NCI-H526 (cell line): Measurements from ENCODE around the gene PRRT1B.
"Not testable (repeated sequence)": the region's sequence is repeated elsewhere in the genome, so short reads cannot be mapped to it uniquely, and the experiment has no call there.

ENCODE experiments used
- DNase-seq, 2 experiments: peaks; one replicate each; lab custom pipeline; 2025; lab: John Stamatoyannopoulos, UW

The PRRT1B gene

GRCh38 chr9:131545003-131545785 lies at the start of gene PRRT1B:
PRRT1B (plus strand) TSS chr9:131545523; CDS start chr9:131545616, 93 bp downstream.
- DNase-seq: peak; percentile 27 to 85

GRCh38 chr9:131495785-131496184 lies 49.5 kb upstream of the PRRT1B start:
- DNase-seq: no peak

GRCh38 chr9:131496844-131497405 lies 48.4 kb upstream of the PRRT1B start:
- no peak for DNase-seq

GRCh38 chr9:131499254-131499767 lies 46.0 kb upstream of the PRRT1B start:
- DNase-seq: no peak

GRCh38 chr9:131500377-131500776 lies 44.9 kb upstream of the PRRT1B start:
- DNase-seq: no peak

- no peak for DNase-seq
Observed at GRCh38 chr9:131500939-131501541, 44.3 kb upstream of the PRRT1B start.

GRCh38 chr9:131502781-131503625 lies 42.3 kb upstream of the PRRT1B start, which contains the start of gene POMT1:
POMT1 (plus strand) TSS chr9:131502918; CDS start chr9:131504219, 1,301 bp downstream.
- DNase-seq: peak; percentile 48 to 91

- peak in 1 of 2 experiments; percentile 29 for DNase-seq
Observed at GRCh38 chr9:131503626-131504465, 41.5 kb upstream of the PRRT1B start.

GRCh38 chr9:131505012-131505411 lies 40.3 kb upstream of the PRRT1B start:
- no peak for DNase-seq

GRCh38 chr9:131511416-131511815 lies 33.9 kb upstream of the PRRT1B start:
- DNase-seq: no peak

- DNase-seq: no peak
Observed at GRCh38 chr9:131511880-131512279, 33.4 kb upstream of the PRRT1B start.

- no peak for DNase-seq
Observed at GRCh38 chr9:131513177-131513576, 32.1 kb upstream of the PRRT1B start.

GRCh38 chr9:131515559-131516031 lies 29.7 kb upstream of the PRRT1B start:
- not testable (repeated sequence) for DNase-seq

- no peak for DNase-seq
Observed at GRCh38 chr9:131516100-131516499, 29.2 kb upstream of the PRRT1B start.

GRCh38 chr9:131516930-131517329 lies 28.4 kb upstream of the PRRT1B start:
- no peak for DNase-seq

GRCh38 chr9:131517761-131518190 lies 27.5 kb upstream of the PRRT1B start:
- no peak for DNase-seq

- DNase-seq: no peak
Observed at GRCh38 chr9:131518553-131518952, 26.8 kb upstream of the PRRT1B start.

- no peak for DNase-seq
Observed at GRCh38 chr9:131520503-131520902, 24.8 kb upstream of the PRRT1B start.

- DNase-seq: no peak
Observed at GRCh38 chr9:131521203-131521602, 24.1 kb upstream of the PRRT1B start.

GRCh38 chr9:131521822-131522221 lies 23.5 kb upstream of the PRRT1B start:
- no peak for DNase-seq
